DOHH2 (cell line): Measurements from ENCODE around the gene SYNE1.

Source experiments
- CTCF ChIP-seq: fragments of 200-600 bp; sonication (generic); IDR thresholded peaks from one replicate; pipeline ENCODE4 v1.5.1; 2014; ENCODE audit warnings: antibody characterized with exemption, mild to moderate bottlenecking, low read depth, low read length; ENCODE audit not compliant: poor library complexity, severe bottlenecking
- EZH2phosphoT487 ChIP-seq: fragments of 200-600 bp; sonication (generic); IDR thresholded peaks from 2 replicates; pipeline ENCODE4 v1.6.1; 2017; ENCODE audit warnings: borderline replicate concordance, mild to moderate bottlenecking, antibody characterized with exemption, low read length, moderate library complexity, mixed read lengths

- TF ChIP-seq CTCF, result no peak
- no peak for TF ChIP-seq EZH2phosphoT487
These were observed 302.6 kb downstream of the SYNE1 start for GRCh38 chr6:152334555-152334954.
